ENCODE data around the gene LRBA. TPM values are rescaled to one million over a fixed set of nuclear protein-coding genes. Genes with fewer than 3 reads are reported as not detected.

The LRBA gene
- total RNA-seq, 3 donors from 2014 or later (not counting 1 experiment from before 2014, with no cell fraction given): 72.1 to 87.6 (median 83.1) TPM

GRCh38 chr4:150525321-150525868 is 489.7 kb downstream of the LRBA start:
- intact Hi-C loops (cut with micrococcal nuclease): no loop called here
- Histone ChIP-seq H3K27ac (ENCODE audit: low read length) (no peak overlapping the region), H3K36me3 (ENCODE audit: control insufficient read depth, insufficient read depth, low read length) (peaks cover 3% of the 10 kb centered on the region), H3K27me3 (ENCODE audit: control insufficient read depth, insufficient read depth, low read length) (no peaks in the 10 kb centered on the region), H3K9me3 (ENCODE audit: control insufficient read depth, insufficient read depth, low read length) (no peaks in the 10 kb centered on the region), H3K4me1 (ENCODE audit: control insufficient read depth, insufficient read depth, low read length) (no peaks in the 10 kb centered on the region), H3K4me3 (ENCODE audit: low read length) (no peak overlapping the region)
- peaks cover 0 to 6% of the 10 kb centered on the region in 2 donors for H3K4me1 Mint-ChIP-seq
- ATAC-seq: no peak
- H3K36me3 Mint-ChIP-seq: no peaks in the 10 kb centered on the region
- DNase-seq: no peak
- H3K27ac Mint-ChIP-seq: no peak overlapping the region
- WGBS (ENCODE audit: insufficient coverage): 71% methylated on average over 2 of the region's 3 CpGs
- no peaks in the 10 kb centered on the region for H3K27me3 Mint-ChIP-seq (ENCODE audit: low read depth in 2 of 2)
- no peaks in the 10 kb centered on the region for H3K9me3 Mint-ChIP-seq
- H3K4me3 Mint-ChIP-seq: no peak overlapping the region
- no peak for TF ChIP-seq CTCF (IDR thresholded peaks at IDR 0.05)

- Histone ChIP-seq H3K36me3 (ENCODE audit: control insufficient read depth, insufficient read depth, low read length) (peaks cover 3% of the 10 kb centered on the region), H3K4me1 (ENCODE audit: control insufficient read depth, insufficient read depth, low read length) (no peaks in the 10 kb centered on the region), H3K4me3 (ENCODE audit: low read length) (no peak overlapping the region), H3K9me3 (ENCODE audit: control insufficient read depth, insufficient read depth, low read length) (no peaks in the 10 kb centered on the region), H3K27me3 (ENCODE audit: control insufficient read depth, insufficient read depth, low read length) (no peaks in the 10 kb centered on the region), H3K27ac (ENCODE audit: low read length) (no peak overlapping the region)
- Mint-ChIP-seq H3K27me3 (ENCODE audit: low read depth in 2 of 2) (no peaks in the 10 kb centered on the region), H3K4me3 (no peak overlapping the region), H3K4me1 (peaks cover 5 to 12% of the 10 kb centered on the region in 2 donors), H3K36me3 (no peaks in the 10 kb centered on the region), H3K9me3 (no peaks in the 10 kb centered on the region), H3K27ac (peak overlapping the region in 1 of 2 donors; percentile 12)
- intact Hi-C loops (cut with micrococcal nuclease): no loop called here
- DNase-seq (no peak), ATAC-seq (no peak)
- TF ChIP-seq CTCF (IDR thresholded peaks at IDR 0.05): no peak
- WGBS (ENCODE audit: insufficient coverage): 88% methylated on average over 2 of the region's 3 CpGs
These were observed 496.5 kb downstream of the LRBA start for GRCh38 chr4:150518559-150518958.

- H3K27me3 Mint-ChIP-seq (ENCODE audit: low read depth in 2 of 2): no peaks in the 10 kb centered on the region
- TF ChIP-seq CTCF (IDR thresholded peaks at IDR 0.05): no peak
These were observed 499.9 kb downstream of the LRBA start for GRCh38 chr4:150515135-150515534.

GRCh38 chr4:150514709-150515108 is 500.4 kb downstream of the LRBA start:
- Histone ChIP-seq H3K4me1 (ENCODE audit: control insufficient read depth, insufficient read depth, low read length) (no peaks in the 10 kb centered on the region), H3K27ac (ENCODE audit: low read length) (no peak overlapping the region), H3K27me3 (ENCODE audit: control insufficient read depth, insufficient read depth, low read length) (no peaks in the 10 kb centered on the region), H3K4me3 (ENCODE audit: low read length) (no peak overlapping the region), H3K9me3 (ENCODE audit: control insufficient read depth, insufficient read depth, low read length) (no peaks in the 10 kb centered on the region), H3K36me3 (ENCODE audit: control insufficient read depth, insufficient read depth, low read length) (no peaks in the 10 kb centered on the region)
- peaks cover 11 to 12% of the 10 kb centered on the region in 2 donors for H3K4me1 Mint-ChIP-seq
- intact Hi-C loops (cut with micrococcal nuclease): no loop called here
- WGBS (ENCODE audit: insufficient coverage): 90% methylated on average over 2 of the region's 6 CpGs
- ATAC-seq (no peak), DNase-seq (no peak)
- H3K9me3 Mint-ChIP-seq: no peaks in the 10 kb centered on the region
- no peaks in the 10 kb centered on the region for H3K27me3 Mint-ChIP-seq (ENCODE audit: low read depth in 2 of 2)
- no peak for TF ChIP-seq CTCF (IDR thresholded peaks at IDR 0.05)
- H3K36me3 Mint-ChIP-seq: no peaks in the 10 kb centered on the region
- no peak overlapping the region for H3K27ac Mint-ChIP-seq
- no peak overlapping the region for H3K4me3 Mint-ChIP-seq

More at GRCh38 chr4:150515135-150515534, 499.9 kb downstream of the LRBA start:
- intact Hi-C loops (cut with micrococcal nuclease): no loop called here
- Mint-ChIP-seq H3K27ac (no peak overlapping the region), H3K9me3 (no peaks in the 10 kb centered on the region), H3K4me1 (peaks cover 11 to 12% of the 10 kb centered on the region in 2 donors), H3K4me3 (no peak overlapping the region), H3K36me3 (no peaks in the 10 kb centered on the region)
- DNase-seq (no peak), ATAC-seq (no peak)
- WGBS (ENCODE audit: insufficient coverage): no CpG with 5 or more reads among the region's 1 CpG
- Histone ChIP-seq H3K27ac (ENCODE audit: low read length) (no peak overlapping the region), H3K4me1 (ENCODE audit: control insufficient read depth, insufficient read depth, low read length) (no peaks in the 10 kb centered on the region), H3K27me3 (ENCODE audit: control insufficient read depth, insufficient read depth, low read length) (no peaks in the 10 kb centered on the region), H3K4me3 (ENCODE audit: low read length) (no peak overlapping the region), H3K36me3 (ENCODE audit: control insufficient read depth, insufficient read depth, low read length) (no peaks in the 10 kb centered on the region), H3K9me3 (ENCODE audit: control insufficient read depth, insufficient read depth, low read length) (no peaks in the 10 kb centered on the region)

Measured in natural killer cell (primary cell).